ENCODE measurements around the gene SLC25A30.
A peak's percentile ranks its signal among the peaks of the same experiment; 100 is the strongest.
"Not testable (repeated sequence)": the region's sequence is repeated elsewhere in the genome, so short reads cannot be mapped to it uniquely, and the experiment has no call there.

Gene SLC25A30

GRCh38 chr13:45432737-45433380 lies 14.7 kb upstream of the SLC25A30 start:
- no peak for DNase-seq

- DNase-seq = not testable (repeated sequence)
These were observed 8.1 kb upstream of the SLC25A30 start for GRCh38 chr13:45426056-45426841.

- no peak for DNase-seq
These were observed 4.6 kb upstream of the SLC25A30 start for GRCh38 chr13:45422731-45423292.

- DNase-seq = no peak
These were observed 1.8 kb upstream of the SLC25A30 start for GRCh38 chr13:45419945-45420344.

- DNase-seq = not testable (repeated sequence)
These were observed 1.2 kb upstream of the SLC25A30 start for GRCh38 chr13:45419389-45419788.

- no peak for DNase-seq
These were observed 1.6 kb downstream of the SLC25A30 start for GRCh38 chr13:45416516-45417128.

GRCh38 chr13:45415112-45415511 lies 3.1 kb downstream of the SLC25A30 start:
- DNase-seq = no peak

- DNase-seq = no peak
These were observed 4.3 kb downstream of the SLC25A30 start for GRCh38 chr13:45413826-45414307.

GRCh38 chr13:45412274-45413049 lies 5.7 kb downstream of the SLC25A30 start:
- DNase-seq = peak; percentile 14

- DNase-seq = no peak
These were observed 6.5 kb downstream of the SLC25A30 start for GRCh38 chr13:45411631-45412030.

- DNase-seq = no peak
These were observed 7.0 kb downstream of the SLC25A30 start for GRCh38 chr13:45411221-45411620.

- DNase-seq = no peak
These were observed 7.7 kb downstream of the SLC25A30 start for GRCh38 chr13:45410466-45410865.

- DNase-seq = no peak
These were observed 8.2 kb downstream of the SLC25A30 start for GRCh38 chr13:45410001-45410400.

- no peak for DNase-seq
These were observed 11.8 kb downstream of the SLC25A30 start for GRCh38 chr13:45406421-45406820.

- DNase-seq = no peak
These were observed 15.1 kb downstream of the SLC25A30 start for GRCh38 chr13:45403081-45403480.

GRCh38 chr13:45402641-45403040 lies 15.5 kb downstream of the SLC25A30 start:
- DNase-seq = no peak

GRCh38 chr13:45401314-45401713 lies 16.9 kb downstream of the SLC25A30 start:
- DNase-seq = no peak

GRCh38 chr13:45398877-45399276 lies 19.3 kb downstream of the SLC25A30 start:
- DNase-seq = no peak

- no peak for DNase-seq
These were observed 21.6 kb downstream of the SLC25A30 start for GRCh38 chr13:45396533-45397095.

GRCh38 chr13:45393941-45394570 lies 24.1 kb downstream of the SLC25A30 start:
- DNase-seq = peak; percentile 55

GRCh38 chr13:45392811-45393210 lies 25.4 kb downstream of the SLC25A30 start:
- no peak for DNase-seq

- no peak for DNase-seq
These were observed 26.2 kb downstream of the SLC25A30 start for GRCh38 chr13:45391926-45392325.
